Kidney glomerular epithelial cell (primary cell): ENCODE results near the gene TPX2.

Experiments used
- DNase-seq: peaks from one replicate; lab custom pipeline; 2025; lab: John Stamatoyannopoulos, UW

The TPX2 gene

GRCh38 chr20:31849306-31849930, 110.3 kb downstream of the TPX2 start:
- no peak for DNase-seq
